HEK293 (cell line): ENCODE measurements around the gene DEDD.

Experiments used
- BCL11A ChIP-seq: fragments of 450-650 bp; formaldehyde crosslinking; IDR thresholded peaks from 2 replicates; pipeline ENCODE4 v1.5.1; 2016; ENCODE audit warnings: low read depth, missing biosample characterization, missing genetic modification characterization
- BCL6B ChIP-seq: fragments of 450-650 bp; formaldehyde crosslinking; IDR thresholded peaks from 2 replicates; pipeline ENCODE4 v1.5.1; 2017; ENCODE audit warnings: missing biosample characterization, missing genetic modification characterization
- GFI1B ChIP-seq: fragments of 450-650 bp; formaldehyde crosslinking; IDR thresholded peaks from 2 replicates; pipeline ENCODE4 v1.5.1; 2016; ENCODE audit warnings: missing biosample characterization, missing genetic modification characterization
- GLIS2 ChIP-seq: fragments of 450-650 bp; formaldehyde crosslinking; IDR thresholded peaks from 2 replicates; pipeline ENCODE4 v1.5.1; 2016; ENCODE audit warnings: missing biosample characterization, missing genetic modification characterization
- KLF8 ChIP-seq: fragments of 450-650 bp; formaldehyde crosslinking; IDR thresholded peaks from 2 replicates; pipeline ENCODE4 v1.5.1; 2016; ENCODE audit warnings: missing biosample characterization, missing genetic modification characterization
- KLF9 ChIP-seq: fragments of 450-650 bp; formaldehyde crosslinking; IDR thresholded peaks from 2 replicates; pipeline ENCODE4 v1.5.1; 2016; ENCODE audit warnings: missing biosample characterization, missing genetic modification characterization, low read depth
- MEIS1 ChIP-seq: sonication (generic); formaldehyde crosslinking; IDR thresholded peaks from 2 replicates; pipeline ENCODE4 v1.8.1; 2022; ENCODE audit warnings: missing genetic modification reagents, mild to moderate bottlenecking, borderline replicate concordance
- PRDM6 ChIP-seq: fragments of 450-650 bp; formaldehyde crosslinking; IDR thresholded peaks from 2 replicates; pipeline ENCODE4 v1.5.1; 2017; ENCODE audit warnings: missing biosample characterization, missing genetic modification characterization
- YY2 ChIP-seq: fragments of 450-650 bp; formaldehyde crosslinking; IDR thresholded peaks from 2 replicates; pipeline ENCODE4 v1.5.1; 2016; ENCODE audit warnings: missing biosample characterization, missing genetic modification characterization
- ZBTB44 ChIP-seq: fragments of 450-650 bp; IDR thresholded peaks from 2 replicates; pipeline ENCODE4 v1.5.1; 2018; ENCODE audit warnings: missing biosample characterization, mild to moderate bottlenecking, missing genetic modification characterization
- ZBTB6 ChIP-seq: fragments of 450-650 bp; formaldehyde crosslinking; IDR thresholded peaks from 2 replicates; pipeline ENCODE4 v1.5.1; 2017; ENCODE audit warnings: missing biosample characterization, missing genetic modification characterization
- ZEB2 ChIP-seq: fragments of 450-650 bp; formaldehyde crosslinking; IDR thresholded peaks from 2 replicates; pipeline ENCODE4 v1.5.1; 2016; ENCODE audit warnings: missing biosample characterization, missing genetic modification characterization
- ZFP37 ChIP-seq: fragments of 450-650 bp; formaldehyde crosslinking; IDR thresholded peaks from 2 replicates; pipeline ENCODE4 v1.5.1; 2016; ENCODE audit warnings: missing biosample characterization, missing genetic modification characterization
- ZFP41 ChIP-seq: fragments of 450-650 bp; formaldehyde crosslinking; IDR thresholded peaks from 2 replicates; pipeline ENCODE4 v1.5.1; 2016; ENCODE audit warnings: missing biosample characterization, missing genetic modification characterization, borderline replicate concordance
- ZNF10 ChIP-seq: fragments of 450-650 bp; formaldehyde crosslinking; IDR thresholded peaks from 2 replicates; pipeline ENCODE4 v1.5.1; 2017; ENCODE audit warnings: missing biosample characterization, missing genetic modification characterization
- ZNF114 ChIP-seq: fragments of 450-650 bp; formaldehyde crosslinking; IDR thresholded peaks from 2 replicates; pipeline ENCODE4 v1.5.0; 2017; ENCODE audit warnings: missing biosample characterization, missing genetic modification characterization
- ZNF133 ChIP-seq: fragments of 450-650 bp; formaldehyde crosslinking; IDR thresholded peaks from 2 replicates; pipeline ENCODE4 v1.5.1; 2016; ENCODE audit warnings: missing biosample characterization, missing genetic modification characterization
- ZNF146 ChIP-seq: fragments of 450-650 bp; formaldehyde crosslinking; IDR thresholded peaks from 2 replicates; pipeline ENCODE4 v1.5.1; 2016; ENCODE audit warnings: missing biosample characterization, missing genetic modification characterization
- ZNF175 ChIP-seq: fragments of 450-650 bp; formaldehyde crosslinking; IDR thresholded peaks from 2 replicates; pipeline ENCODE4 v1.5.1; 2016; ENCODE audit warnings: missing biosample characterization, missing genetic modification characterization
- ZNF19 ChIP-seq: fragments of 450-650 bp; formaldehyde crosslinking; IDR thresholded peaks from 2 replicates; pipeline ENCODE4; 2016; ENCODE audit warnings: missing biosample characterization, missing genetic modification characterization, low read depth
- ZNF24 ChIP-seq: fragments of 450-650 bp; formaldehyde crosslinking; IDR thresholded peaks from 2 replicates; pipeline ENCODE4 v1.5.1; 2016; ENCODE audit warnings: missing biosample characterization, missing genetic modification characterization
- ZNF341 ChIP-seq: fragments of 450-650 bp; formaldehyde crosslinking; IDR thresholded peaks from 2 replicates; pipeline ENCODE4; 2016; ENCODE audit warnings: low read depth, missing biosample characterization, missing genetic modification characterization
- ZNF514 ChIP-seq: fragments of 450-650 bp; formaldehyde crosslinking; IDR thresholded peaks from 2 replicates; pipeline ENCODE4 v1.5.1; 2016; ENCODE audit warnings: missing biosample characterization, missing genetic modification characterization
- ZNF549 ChIP-seq: fragments of 450-650 bp; IDR thresholded peaks from 2 replicates; pipeline ENCODE4 v1.5.1; 2018; ENCODE audit warnings: missing biosample characterization, missing genetic modification characterization, mild to moderate bottlenecking, inconsistent platforms, moderate library complexity
- ZNF600 ChIP-seq: fragments of 450-650 bp; formaldehyde crosslinking; IDR thresholded peaks from 2 replicates; pipeline ENCODE4 v1.5.1; 2016; ENCODE audit warnings: missing biosample characterization, missing genetic modification characterization
- ZNF621 ChIP-seq: fragments of 450-650 bp; formaldehyde crosslinking; IDR thresholded peaks from 2 replicates; pipeline ENCODE4 v1.5.1; 2017; ENCODE audit warnings: missing biosample characterization, missing genetic modification characterization
- ZNF664 ChIP-seq: fragments of 450-650 bp; formaldehyde crosslinking; IDR thresholded peaks from 2 replicates; pipeline ENCODE4 v1.5.1; 2016; ENCODE audit warnings: missing biosample characterization, missing genetic modification characterization
- ZNF707 ChIP-seq: fragments of 450-650 bp; formaldehyde crosslinking; IDR thresholded peaks from 2 replicates; pipeline ENCODE4 v1.5.1; 2016; ENCODE audit warnings: missing biosample characterization, missing genetic modification characterization
- ZNF777 ChIP-seq: fragments of 450-650 bp; formaldehyde crosslinking; IDR thresholded peaks from 2 replicates; pipeline ENCODE4 v1.5.1; 2017; ENCODE audit warnings: missing biosample characterization, missing genetic modification characterization, borderline replicate concordance
- ZSCAN23 ChIP-seq: fragments of 450-650 bp; formaldehyde crosslinking; IDR thresholded peaks from 2 replicates; pipeline ENCODE4 v1.5.1; 2016; ENCODE audit warnings: missing biosample characterization, missing genetic modification characterization
- ZXDB ChIP-seq: fragments of 450-650 bp; formaldehyde crosslinking; IDR thresholded peaks from 2 replicates; pipeline ENCODE4 v1.5.1; 2016; ENCODE audit warnings: missing biosample characterization, missing genetic modification characterization

The DEDD gene

GRCh38 chr1:161153682-161154337, 21.3 kb upstream of the DEDD start, which contains the start of gene UFC1 (continued):
- TF ChIP-seq PRDM6 (tag by site-specific recombination), result no peak
- TF ChIP-seq ZNF133 (tag by site-specific recombination), result no peak
- peak; percentile 94 for TF ChIP-seq ZNF777 (tag by site-specific recombination)
- peak; percentile 31; the same call in 1 of the 2 replicates for TF ChIP-seq ZNF341 (tag by site-specific recombination)
- peak; percentile 47 for TF ChIP-seq ZNF600 (tag by site-specific recombination)
- peak; percentile 87; the same call in 1 of the 2 replicates for TF ChIP-seq ZNF664 (tag by site-specific recombination)
- no peak for TF ChIP-seq GFI1B (tag by site-specific recombination)
- TF ChIP-seq ZFP37, result peak; percentile 97
- peak; percentile 51; the same call in 1 of the 2 replicates for TF ChIP-seq BCL6B (tag by site-specific recombination)
- TF ChIP-seq ZNF621 (tag by site-specific recombination), result no peak
- TF ChIP-seq MEIS1, result no peak
- TF ChIP-seq ZBTB44 (tag by site-specific recombination), result no peak
- TF ChIP-seq ZSCAN23 (tag by site-specific recombination), result peak; percentile 49; the same call in 1 of the 2 replicates
- TF ChIP-seq BCL11A, result no peak
- no peak for TF ChIP-seq ZNF19
- peak; percentile 13; the same call in 1 of the 2 replicates for TF ChIP-seq ZNF10 (tag by site-specific recombination)
- no peak for TF ChIP-seq ZFP41 (tag by site-specific recombination)
- TF ChIP-seq GLIS2 (tag by site-specific recombination), result no peak
- TF ChIP-seq ZNF114 (tag by site-specific recombination), result no peak
- TF ChIP-seq ZNF514, result no peak
- no peak for TF ChIP-seq ZNF549 (tag by site-specific recombination)
- peak; percentile 46; the same call in 1 of the 2 replicates for TF ChIP-seq KLF9 (tag by site-specific recombination)
- peak; percentile 97 for TF ChIP-seq ZXDB
- TF ChIP-seq ZEB2 (tag by site-specific recombination), result peak; percentile 85; the same call in 1 of the 2 replicates
- TF ChIP-seq ZNF24, result peak; percentile 86; the same call in 1 of the 2 replicates
- no peak for TF ChIP-seq ZBTB6 (tag by site-specific recombination)
- TF ChIP-seq ZNF146 (tag by site-specific recombination), result peak; percentile 4; the same call in 1 of the 2 replicates
- no peak for TF ChIP-seq ZNF175
- peak; percentile 95 for TF ChIP-seq YY2 (tag by site-specific recombination)
- TF ChIP-seq ZNF707 (tag by site-specific recombination), result no peak
- peak; percentile 91 for TF ChIP-seq KLF8 (tag by site-specific recombination)
